ENCODE measurements around the gene MAGI1.

GRCh38 chr3:65521032-65521431 is 517.7 kb downstream of the MAGI1 start:
- TF ChIP-seq CTCF (conservative IDR thresholded peaks at IDR 0.05; ENCODE audit: low read length), result no peak
- TF ChIP-seq EZH2phosphoT487 (IDR thresholded peaks at IDR 0.05; ENCODE audit: borderline replicate concordance), result no peak

All from Loucy (cell line).